ENCODE results near the gene FRMD7.

FRMD7 gene

DNA sequence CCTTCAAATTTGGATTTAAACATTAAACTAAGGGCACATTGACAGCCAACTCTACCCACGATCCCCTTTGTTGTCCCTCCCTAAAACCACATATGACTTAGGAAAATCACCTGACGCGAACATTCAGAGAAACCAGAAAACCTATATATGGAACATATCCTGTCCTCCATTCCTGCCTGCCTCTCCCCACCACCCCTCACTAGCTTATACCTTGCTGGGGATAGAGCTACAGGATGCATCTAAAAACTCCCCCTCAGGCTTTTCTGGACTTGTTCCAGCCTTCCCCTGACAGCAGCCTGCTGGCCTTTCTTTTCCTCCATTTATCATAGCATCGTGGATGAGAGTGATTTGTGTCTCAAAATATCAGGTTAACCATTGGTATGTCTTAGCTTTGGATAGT, 96.0 kb downstream of the FRMD7 start:
- ChIA-PET CTCF (no interaction called here), POLR2A (ENCODE audit: low non-redundant PET) (no interaction called here)
- H3K27ac ChIP-seq = no peak overlapping the region
- DNase-seq (ENCODE audit: low spot score) = no peak
- TF ChIP-seq, protein P1, sequence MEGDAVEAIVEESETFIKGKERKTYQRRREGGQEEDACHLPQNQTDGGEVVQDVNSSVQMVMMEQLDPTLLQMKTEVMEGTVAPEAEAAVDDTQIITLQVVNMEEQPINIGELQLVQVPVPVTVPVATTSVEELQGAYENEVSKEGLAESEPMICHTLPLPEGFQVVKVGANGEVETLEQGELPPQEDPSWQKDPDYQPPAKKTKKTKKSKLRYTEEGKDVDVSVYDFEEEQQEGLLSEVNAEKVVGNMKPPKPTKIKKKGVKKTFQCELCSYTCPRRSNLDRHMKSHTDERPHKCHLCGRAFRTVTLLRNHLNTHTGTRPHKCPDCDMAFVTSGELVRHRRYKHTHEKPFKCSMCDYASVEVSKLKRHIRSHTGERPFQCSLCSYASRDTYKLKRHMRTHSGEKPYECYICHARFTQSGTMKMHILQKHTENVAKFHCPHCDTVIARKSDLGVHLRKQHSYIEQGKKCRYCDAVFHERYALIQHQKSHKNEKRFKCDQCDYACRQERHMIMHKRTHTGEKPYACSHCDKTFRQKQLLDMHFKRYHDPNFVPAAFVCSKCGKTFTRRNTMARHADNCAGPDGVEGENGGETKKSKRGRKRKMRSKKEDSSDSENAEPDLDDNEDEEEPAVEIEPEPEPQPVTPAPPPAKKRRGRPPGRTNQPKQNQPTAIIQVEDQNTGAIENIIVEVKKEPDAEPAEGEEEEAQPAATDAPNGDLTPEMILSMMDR (conservative IDR thresholded peaks at IDR 0.05; ENCODE audit: low read depth) = no peak

DNA sequence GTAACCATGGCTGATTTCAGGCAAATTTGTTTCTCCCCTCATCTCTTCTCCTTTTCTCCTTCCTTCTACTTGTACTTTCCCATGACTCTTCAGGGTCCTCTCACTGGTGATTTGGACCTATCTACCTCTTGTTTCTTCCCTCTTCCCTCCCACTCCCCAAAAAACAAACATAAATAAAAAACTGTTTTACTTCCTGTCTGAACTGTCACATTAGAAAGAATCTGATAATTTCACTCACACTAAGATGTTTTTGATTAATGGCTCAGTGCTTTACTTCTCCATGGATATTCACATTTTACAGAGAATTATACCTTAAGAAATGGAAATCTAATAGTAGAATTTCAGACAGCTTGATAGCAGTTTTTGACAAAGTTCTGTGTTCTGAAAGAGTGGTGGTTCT, 97.6 kb downstream of the FRMD7 start:
- DNase-seq (ENCODE audit: low spot score) = no peak
- ChIA-PET POLR2A (ENCODE audit: low non-redundant PET) (no interaction called here), CTCF (no interaction called here)
- TF ChIP-seq, protein P1 (conservative IDR thresholded peaks at IDR 0.05; ENCODE audit: low read depth) = no peak
- H3K27ac ChIP-seq = no peak overlapping the region
